NCI-H2196 (cell line): ENCODE results near the gene POLD3.
A peak's percentile ranks its signal among the peaks of the same experiment; 100 is the strongest.
"Not testable (repeated sequence)": the region's sequence is repeated elsewhere in the genome, so short reads cannot be mapped to it uniquely, and the experiment has no call there.

Experiments used
- DNase-seq: peaks from one replicate; lab custom pipeline; 2025; ENCODE audit not compliant: unreplicated experiment; lab: John Stamatoyannopoulos, UW

POLD3 gene

DNA sequence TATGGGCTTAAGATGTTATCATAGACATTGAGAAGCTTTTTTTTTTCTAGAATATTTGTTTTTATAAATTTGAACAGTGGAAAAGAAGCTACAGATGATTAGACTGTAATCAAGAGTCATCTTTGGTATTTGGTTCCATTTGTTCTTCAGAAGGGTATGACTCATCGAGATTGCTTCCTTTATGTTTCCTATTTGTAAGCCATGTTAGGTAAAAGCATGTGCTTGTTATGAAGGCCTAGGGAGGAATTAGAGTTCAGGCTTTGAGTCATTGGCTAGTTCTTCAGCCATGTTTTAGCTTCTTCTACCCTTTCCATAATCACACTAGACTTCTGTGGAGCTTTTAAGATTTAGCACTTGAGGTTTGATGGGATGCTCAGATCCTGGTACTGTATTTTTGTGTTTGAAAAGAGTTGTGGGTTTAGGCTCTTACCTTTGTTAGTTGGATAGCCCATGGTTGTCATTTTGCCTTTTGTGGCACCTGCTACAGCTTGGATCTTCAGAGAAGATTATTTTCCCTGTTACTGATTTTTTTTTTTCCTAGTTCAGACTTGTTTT lies 44.3 kb downstream of the POLD3 start:
- no peak for DNase-seq

DNA sequence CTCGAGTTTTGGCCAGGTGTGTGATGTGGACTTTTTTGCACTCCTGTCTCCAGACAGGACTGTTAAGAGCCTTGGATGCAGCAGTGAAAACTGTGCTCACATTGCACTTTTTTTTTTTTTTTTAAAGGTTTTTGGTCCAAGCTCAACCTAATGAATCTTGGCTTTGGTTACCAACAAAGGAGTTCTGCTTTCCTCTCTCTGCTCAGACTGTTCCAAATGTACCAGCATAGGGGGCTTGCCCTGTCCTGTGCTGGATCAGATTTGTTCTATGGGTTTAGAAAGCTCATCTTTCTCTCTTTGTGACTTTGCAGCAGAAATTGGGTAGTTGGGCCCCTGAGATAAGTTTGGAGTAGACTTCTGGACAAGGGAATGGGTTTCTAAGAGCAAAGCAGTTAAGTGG lies 45.3 kb downstream of the POLD3 start:
- no peak for DNase-seq

DNA sequence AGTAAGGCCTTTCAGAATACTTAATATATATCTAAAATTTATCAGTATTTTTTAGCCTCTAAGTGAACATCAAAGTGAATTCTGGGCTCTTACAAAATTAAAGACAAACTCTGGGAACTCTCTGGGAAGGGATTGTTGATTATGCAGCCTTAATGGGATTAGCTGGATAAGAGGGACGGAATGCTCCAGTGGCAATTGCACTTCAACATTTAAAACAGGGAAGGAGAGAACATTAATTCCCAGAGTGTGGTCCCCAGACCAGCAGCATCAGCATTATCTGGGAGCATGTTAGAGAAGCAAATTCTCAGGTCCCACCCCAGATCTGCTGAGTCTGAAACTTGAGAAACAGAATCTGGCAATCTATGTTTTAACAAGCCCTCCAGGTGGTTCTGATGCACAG lies 46.5 kb downstream of the POLD3 start:
- no peak for DNase-seq

DNA sequence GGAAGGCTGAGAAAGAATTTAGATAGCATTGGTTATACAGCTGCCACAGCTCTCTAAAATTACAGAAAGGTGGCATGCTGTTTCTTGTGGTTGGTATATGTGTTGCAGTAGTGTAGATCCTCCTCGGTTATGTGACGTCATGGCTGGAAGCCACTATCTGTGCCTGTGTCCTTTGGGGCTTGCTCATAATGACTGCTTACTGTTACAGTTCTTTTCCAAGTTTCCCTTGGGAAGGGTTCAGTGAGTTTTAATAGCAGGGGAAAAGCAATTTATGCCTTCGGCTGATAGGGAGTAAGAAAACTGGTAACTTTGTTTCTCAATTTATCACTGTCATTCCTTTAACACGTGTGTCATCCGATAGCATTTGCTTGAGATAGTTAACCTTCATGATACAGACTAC lies 47.2 kb downstream of the POLD3 start:
- DNase-seq = no peak

DNA sequence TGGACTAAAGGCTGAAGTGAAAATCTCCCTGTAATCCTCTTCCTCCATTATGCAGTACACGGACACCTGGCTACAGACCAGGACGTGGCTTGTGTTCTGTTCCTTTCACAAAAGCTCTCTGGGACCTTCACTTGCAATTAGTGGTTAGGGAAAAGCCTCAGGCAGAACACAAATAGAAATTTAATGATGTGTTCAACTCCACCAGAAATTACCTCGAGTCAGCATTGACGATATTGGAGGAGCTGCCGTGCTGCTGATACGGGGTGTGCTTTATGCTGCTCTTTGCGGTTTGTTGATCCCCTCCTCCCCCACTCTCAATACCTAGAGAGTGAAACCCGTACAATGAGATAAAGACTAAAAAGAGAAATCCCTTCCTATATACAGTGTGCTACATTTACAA lies 48.9 kb downstream of the POLD3 start:
- DNase-seq = no peak

DNA sequence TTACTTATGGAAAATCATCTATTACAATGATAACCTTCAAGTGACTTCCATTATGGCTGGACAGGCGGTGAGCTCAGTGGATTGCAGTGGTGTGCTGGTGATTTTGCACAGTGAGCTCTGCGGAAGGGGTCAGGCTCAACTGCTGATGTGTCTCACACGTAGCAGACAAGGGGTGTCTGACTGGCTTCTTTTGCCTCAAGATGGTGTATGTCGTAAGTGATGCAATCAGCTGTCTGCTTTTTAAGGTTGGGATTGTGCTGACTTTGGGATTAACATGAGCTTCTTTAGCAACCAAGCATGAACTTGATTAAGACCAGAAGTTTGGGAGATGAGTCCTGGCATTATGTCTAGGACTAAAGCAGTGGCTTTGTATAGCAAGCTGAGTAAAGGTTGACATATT lies 49.5 kb downstream of the POLD3 start:
- DNase-seq = no peak

DNA sequence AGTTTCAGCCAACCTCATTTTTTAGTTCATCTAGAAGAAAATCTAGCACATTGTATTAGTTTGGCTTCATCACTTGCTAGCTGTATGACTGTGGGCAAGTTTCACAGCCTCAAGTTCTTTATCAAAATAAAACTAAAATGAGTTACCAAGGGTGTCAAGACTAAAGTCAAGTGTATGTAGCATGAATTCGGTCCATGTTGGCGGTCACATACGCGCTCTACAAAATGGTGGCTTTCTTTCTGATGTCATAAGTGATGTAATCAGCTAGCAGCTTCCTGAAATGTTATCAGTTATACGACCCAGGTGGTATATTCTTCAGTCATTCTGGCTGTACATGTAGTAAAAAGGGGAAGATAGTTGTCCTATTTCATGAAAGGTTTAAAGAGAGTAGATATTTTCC lies 50.5 kb downstream of the POLD3 start:
- DNase-seq = no peak

DNA sequence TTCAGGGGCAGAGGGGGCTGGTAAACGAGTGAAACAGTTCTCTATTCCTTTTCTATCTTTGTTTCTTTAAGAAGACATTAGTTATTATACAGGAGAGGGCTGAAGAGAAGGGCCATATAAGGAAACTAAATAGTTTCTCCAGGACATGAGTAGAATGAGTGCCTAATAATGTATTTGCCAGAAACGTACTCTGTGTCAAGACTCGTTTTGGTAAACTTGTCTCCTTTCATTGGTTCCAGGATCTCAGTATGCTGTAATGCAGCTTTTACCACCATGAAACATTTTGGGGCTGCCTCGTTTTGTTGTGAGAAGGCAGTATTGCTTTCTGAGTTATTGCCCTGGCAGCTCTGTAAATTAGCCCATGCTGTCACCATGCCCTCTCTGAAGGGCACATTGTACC lies 51.7 kb downstream of the POLD3 start:
- no peak for DNase-seq

DNA sequence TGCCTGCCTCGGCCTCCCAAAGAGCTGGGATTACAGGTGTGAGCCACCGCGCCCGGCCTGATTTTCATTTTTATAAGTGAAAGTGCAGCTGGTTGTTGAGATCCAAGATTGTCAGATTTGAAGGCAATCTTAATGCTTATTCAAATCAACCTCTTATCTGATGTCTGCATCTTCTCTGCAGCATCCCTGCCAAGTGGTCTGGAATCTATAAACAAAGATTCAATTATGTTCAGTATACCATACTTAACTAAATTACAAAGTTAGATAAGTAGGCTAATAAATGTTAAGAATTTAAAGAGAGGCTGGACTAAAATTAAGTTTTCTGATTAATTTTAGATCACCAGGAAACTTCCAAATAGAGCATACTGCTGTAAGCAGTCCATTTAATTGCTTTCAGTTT lies 53.8 kb downstream of the POLD3 start:
- DNase-seq = no peak

DNA sequence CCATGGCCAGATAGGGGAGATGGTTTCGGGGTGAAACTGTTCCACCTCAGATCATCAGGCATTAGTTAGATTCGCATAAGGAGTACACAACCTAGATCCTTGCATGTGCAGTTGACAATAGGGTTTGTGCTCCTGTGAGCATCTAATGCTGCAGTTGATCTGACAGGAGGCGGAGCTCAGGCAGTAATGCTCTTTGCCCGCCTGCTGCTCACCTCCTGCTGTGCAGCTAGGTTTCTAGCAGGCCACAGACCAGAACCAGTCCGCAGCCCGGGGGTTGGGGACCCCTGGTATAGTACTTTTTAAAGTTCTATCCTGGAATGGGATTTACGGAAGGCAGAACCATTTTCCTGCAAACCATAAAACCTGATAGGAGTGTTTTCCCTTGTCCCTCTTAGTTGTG lies 54.6 kb downstream of the POLD3 start:
- no peak for DNase-seq

DNA sequence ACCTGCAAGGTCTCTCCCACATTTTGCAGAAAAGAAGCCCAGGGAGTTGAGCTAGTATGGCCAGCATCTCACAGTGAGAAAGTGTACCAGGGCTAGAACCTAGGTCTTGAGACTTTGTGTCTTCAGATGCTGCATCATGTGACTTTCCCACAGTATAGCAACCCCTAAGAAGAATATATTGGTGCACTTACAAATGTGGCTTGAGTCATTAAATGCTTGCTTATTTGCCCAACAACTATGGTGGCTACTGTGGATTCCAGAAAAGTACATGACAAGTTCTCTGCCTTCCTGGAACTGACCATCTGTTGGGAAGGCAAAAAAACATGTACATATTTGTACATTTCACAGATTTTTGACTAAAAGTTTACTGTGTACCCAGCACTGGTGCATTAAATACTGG lies 55.0 kb downstream of the POLD3 start:
- DNase-seq = no peak

DNA sequence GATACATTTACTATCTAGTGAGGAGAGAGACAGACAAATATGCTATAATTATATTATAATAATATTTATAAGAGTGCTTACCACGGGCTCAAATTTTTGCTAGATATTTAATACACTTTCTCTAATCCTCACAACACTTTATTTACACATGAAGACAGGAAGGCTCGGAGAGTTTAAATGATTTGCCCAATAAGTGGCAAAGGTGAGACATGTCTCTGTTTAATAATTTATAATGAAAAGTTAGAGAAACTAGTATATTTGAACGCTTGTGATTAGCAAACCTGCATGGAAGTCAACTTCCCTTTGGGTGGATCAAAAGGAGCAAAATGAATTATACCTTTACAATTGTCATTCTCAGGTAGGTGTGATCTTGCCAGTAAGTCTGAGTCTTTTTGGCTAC lies 55.4 kb downstream of the POLD3 start:
- DNase-seq = no peak

DNA sequence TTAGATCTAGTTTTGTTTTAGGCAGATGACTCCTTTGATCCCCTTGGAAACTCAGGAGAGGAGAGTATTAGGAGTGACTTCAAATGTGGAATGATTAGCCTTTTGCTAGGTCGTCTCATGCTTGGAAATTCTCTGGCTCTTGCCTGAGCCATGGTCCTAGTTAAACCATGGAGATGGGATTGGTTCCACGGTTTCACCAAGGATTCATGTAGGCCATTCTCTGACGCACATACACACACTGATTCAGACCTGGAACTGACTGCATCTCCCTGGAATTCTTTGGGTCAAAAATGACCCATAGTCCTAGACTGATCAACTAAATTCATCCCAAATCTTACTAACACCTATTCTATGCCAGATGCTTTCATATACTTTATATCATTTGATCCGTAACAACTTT lies 56.5 kb downstream of the POLD3 start:
- DNase-seq = no peak

DNA sequence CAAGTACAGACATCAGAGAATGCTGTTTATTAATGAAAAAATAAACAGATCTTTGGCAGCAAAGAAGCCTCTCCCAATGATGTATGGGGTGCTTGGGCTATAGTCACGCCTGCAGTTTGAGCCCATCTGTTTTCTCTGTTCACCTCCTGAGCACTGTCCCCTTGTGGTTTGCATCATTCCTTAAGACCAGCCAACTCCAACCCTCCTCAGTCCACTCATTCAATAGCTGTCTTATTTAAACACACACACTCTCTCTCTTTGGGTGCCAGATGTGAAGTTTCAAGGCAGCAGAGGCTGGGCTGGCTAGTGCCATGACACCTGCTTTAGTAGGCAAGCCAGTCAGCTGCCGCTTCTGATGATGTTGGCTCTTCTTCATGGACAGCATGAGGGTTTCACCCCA lies 58.1 kb downstream of the POLD3 start:
- DNase-seq = peak; percentile 27

DNA sequence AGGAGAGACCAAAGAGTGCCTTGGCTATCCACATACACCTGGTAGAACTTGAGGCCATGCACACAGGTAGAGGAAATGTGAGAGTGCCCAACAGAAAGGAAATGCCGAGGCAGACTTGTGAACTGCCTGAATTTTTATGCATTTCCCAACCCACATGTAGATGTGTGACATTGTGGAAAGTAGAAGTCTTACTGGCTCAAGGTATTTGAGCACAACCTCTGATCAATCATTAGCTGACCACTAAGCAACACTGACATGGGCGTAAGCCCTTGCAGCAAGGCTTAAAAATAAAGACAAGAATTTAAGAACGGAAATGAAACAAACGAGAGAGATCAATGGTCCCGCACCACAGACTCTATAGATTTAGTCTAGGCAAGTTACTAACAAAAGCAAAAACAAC lies 62.6 kb downstream of the POLD3 start:
- no peak for DNase-seq

DNA sequence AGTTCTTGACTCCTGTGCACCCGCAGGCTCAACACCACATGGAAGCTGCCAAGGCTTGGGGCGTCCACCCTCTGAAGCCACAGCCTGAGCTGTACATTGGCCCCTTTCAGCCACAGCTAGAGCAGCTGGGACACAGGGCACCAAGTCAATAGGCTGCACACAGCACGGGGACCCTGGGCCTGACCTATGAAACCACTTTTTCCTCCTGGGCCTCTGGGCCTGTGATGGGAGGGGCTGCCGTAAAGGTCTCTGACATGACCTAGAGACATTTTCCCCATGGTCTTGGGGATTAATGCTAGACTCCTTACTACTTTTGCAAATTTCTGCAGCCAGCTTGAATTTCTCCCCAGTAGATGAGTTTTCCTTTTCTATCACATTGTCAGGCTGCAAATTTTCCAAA lies 66.7 kb downstream of the POLD3 start:
- not testable (repeated sequence) for DNase-seq

DNA sequence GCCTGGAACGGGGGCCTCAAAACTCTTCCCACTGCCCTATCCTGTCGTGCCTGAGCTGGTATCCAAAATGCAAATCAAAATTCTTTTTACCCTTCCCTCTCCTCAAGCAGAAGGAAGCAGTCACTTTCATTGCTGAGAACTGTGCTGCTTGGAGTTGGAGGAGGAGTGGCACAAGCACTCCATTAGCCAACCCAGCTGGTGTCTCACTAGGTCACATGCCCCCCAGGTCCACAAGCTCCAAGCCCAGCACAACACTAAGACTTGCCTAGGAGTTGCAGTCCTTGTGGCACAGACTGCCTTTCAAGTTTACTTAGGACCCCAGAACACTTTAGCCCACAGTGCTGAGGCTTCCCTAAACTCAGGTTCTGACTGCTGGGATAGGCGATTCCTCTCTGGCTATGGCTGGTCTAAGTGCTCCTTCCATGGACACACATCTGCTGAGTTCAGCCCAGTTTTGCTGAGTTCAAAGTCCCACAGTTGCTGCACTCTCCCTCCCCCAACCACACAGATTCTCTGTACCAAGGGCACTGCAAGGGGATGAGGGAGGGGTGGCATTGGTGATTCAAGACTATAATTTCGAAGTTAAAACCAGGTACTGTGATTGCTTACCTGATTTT lies 70.2 kb downstream of the POLD3 start:
- DNase-seq = no peak

DNA sequence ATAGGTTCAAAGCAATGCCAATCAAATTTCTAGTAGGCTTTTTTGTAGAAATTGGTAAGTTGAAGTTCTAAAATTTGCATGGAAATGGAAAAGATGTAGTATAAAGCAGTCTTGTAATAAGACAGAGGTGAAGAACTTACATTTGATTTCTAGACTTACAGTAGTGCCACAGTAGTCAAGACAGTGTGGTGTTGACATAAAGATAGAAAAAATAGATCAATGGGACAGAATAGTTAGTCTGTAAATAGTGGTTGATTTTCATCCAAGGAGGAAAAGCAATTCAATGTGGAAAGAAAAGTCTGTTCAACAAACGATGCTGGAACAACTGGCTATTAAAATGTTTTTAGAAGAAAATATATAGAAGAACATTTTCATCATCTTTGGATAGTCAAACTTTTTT lies 70.9 kb downstream of the POLD3 start:
- DNase-seq = no peak

DNA sequence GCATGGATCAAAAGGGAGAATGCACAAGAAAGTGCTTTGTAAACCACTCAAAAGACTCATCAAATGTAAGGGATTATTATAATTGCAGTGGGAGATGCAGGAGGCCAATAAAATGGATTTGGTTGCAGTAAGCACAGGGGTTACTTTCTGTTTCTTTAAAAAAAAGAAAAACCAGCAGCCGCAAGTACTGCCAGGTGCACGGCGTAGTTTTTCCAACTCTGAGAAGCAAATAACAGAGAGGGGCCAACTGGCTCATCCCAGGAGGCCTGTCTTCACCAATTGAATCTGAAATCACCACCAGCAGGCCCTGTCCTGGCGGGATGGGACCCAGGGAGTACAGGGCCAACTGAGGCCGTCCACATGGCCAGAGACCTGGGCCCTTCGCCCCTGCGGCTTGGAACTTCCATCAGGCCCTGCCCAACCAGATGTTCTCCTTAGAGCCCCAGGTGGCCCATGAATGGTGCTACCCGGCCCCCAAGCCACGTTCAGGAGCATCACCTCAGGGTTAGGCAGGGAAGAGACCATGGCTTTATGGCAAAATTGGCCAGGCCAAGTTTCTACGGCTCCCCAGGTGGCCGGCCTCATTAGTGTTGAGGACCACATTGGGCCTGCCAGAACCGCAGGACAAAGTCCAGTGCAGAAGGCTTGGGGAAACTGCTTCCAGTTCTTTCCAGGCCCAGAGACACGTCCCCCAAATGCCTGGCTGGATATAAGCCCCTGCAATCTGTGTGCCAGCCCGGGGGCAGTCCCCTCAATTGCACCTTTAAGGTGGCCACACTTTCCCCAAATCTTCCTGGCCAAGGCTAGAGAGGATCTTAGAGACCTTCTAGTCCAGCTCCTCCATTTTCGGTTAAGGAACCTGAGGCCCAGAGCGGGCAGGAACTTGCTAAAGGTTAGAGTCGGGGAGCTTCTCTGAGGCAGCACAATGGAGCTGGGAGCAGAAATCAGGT lies 77.1 kb downstream of the POLD3 start:
- DNase-seq = no peak

DNA sequence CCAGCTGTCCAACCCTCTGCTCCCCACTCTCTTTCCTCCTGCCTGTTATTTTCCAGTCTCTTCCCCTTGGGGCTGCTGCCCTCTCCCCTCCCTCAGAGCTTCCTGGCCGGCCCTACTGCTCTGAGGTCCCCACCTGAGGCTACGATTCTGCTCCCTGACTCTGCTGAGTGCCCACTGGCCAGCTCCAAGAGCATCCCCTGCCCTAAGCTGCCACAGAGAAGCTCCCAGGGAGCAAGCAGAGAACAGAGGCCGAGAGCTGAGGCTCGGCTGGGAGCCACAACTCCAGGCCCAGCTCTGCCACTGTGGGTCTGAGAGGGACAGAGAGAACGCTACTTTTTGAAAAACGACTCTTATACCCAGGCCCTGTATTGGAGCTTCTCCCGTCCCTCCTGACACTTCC lies 77.8 kb downstream of the POLD3 start:
- no peak for DNase-seq

DNA sequence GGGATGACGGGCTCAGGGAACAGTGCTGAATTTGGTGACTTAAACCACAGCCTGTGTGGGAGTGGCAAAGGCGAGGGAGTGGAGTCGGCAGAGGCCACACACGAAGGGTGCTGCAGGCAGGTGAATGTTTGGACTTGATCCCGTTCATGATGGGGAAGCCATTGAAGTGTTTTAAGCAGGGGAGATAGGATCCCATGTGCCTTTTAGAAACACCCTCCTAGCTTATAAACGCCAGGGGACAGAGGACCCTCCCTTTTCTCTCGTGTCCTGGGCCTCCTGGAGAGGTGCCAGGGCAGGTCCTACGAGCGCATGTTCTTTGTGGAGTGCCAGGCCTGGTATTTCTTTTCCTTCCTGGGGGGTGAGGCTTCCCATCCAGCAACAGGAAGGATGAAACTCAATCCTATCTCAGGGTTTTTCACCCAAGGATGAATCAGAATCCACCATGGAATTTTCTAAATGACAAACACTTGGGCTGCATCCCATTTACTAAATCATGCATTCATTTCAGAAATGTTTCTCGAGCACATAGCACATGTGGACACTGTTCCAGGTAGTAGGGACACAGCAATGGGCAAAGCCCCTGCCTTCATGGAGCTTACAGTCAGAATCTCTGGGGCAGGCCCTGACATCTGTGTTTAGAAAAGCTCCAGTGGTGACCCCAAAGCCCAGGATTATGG lies 79.3 kb downstream of the POLD3 start:
- DNase-seq = no peak
